OCI-LY7 (cell line): ENCODE measurements around the gene SMG6.

Experiments
- EZH2phosphoT487 ChIP-seq: fragments of 200-600 bp; sonication (generic); IDR thresholded peaks from 2 replicates; pipeline ENCODE4 v1.6.1; 2018; ENCODE audit warnings: low read depth, borderline replicate concordance, mild to moderate bottlenecking, mixed run types, antibody characterized with exemption, low read length, moderate library complexity, mixed read lengths
- TF ChIP-seq, protein P1 (sequence below): fragments of 200-600 bp; sonication (generic); conservative IDR thresholded peaks from 2 replicates; pipeline ENCODE4 v1.5.1; 2014; ENCODE audit warnings: mild to moderate bottlenecking, antibody characterized with exemption, low read length, moderate library complexity, mixed read lengths

DNA sequence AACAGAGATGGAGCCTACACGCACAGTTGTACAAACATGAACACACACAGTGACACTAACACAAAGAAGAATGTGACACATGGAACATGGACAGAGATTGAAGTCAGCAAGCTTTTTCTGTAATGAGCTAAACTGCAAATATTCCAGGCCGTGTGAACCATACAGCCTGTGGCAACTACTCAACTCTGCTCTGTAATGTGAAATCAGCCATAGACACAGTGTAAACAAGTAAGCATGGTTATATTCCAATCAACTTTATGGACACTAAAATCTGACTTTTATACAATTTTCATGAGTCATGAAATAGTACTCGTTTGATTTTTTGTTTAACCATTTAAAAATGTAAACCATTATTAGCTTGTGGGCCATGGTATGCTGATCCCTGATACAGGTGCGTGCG, 120.2 kb downstream of the SMG6 start:
- TF ChIP-seq, protein P1, sequence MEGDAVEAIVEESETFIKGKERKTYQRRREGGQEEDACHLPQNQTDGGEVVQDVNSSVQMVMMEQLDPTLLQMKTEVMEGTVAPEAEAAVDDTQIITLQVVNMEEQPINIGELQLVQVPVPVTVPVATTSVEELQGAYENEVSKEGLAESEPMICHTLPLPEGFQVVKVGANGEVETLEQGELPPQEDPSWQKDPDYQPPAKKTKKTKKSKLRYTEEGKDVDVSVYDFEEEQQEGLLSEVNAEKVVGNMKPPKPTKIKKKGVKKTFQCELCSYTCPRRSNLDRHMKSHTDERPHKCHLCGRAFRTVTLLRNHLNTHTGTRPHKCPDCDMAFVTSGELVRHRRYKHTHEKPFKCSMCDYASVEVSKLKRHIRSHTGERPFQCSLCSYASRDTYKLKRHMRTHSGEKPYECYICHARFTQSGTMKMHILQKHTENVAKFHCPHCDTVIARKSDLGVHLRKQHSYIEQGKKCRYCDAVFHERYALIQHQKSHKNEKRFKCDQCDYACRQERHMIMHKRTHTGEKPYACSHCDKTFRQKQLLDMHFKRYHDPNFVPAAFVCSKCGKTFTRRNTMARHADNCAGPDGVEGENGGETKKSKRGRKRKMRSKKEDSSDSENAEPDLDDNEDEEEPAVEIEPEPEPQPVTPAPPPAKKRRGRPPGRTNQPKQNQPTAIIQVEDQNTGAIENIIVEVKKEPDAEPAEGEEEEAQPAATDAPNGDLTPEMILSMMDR = no peak
- TF ChIP-seq EZH2phosphoT487 = no peak
